Measurements from ENCODE around the gene MRPL2.

- no peak for TF ChIP-seq MXI1 (IDR thresholded peaks at IDR 0.05; ENCODE audit: borderline replicate concordance, low read depth, low read length)
- TF ChIP-seq CTCF (conservative IDR thresholded peaks at IDR 0.05; ENCODE audit: low read depth, low read length): no peak
- no peak for TF ChIP-seq RAD21 (IDR thresholded peaks at IDR 0.05; ENCODE audit: low read length)
- no peak for TF ChIP-seq POLR2A (IDR thresholded peaks at IDR 0.05; ENCODE audit: low read depth, low read length)
- peak; percentile 98 for TF ChIP-seq MAFK (IDR thresholded peaks at IDR 0.05; ENCODE audit: low read depth, low read length)
- no peak for TF ChIP-seq ELK1 (IDR thresholded peaks at IDR 0.05; ENCODE audit: borderline replicate concordance, low read depth, low read length)
- TF ChIP-seq USF2 (IDR thresholded peaks at IDR 0.05; ENCODE audit: low read depth, low read length): no peak
Observed at GRCh38 chr6:43101497-43101896, 42.3 kb upstream of the MRPL2 start.
